T-cell (primary cell): ENCODE data around the gene TMEM14A. TPM values are rescaled to one million over a fixed set of nuclear protein-coding genes. Genes with fewer than 3 reads are reported as not detected.
"Not testable (repeated sequence)": the region's sequence is repeated elsewhere in the genome, so short reads cannot be mapped to it uniquely, and the experiment has no call there.

Experiments used
- ATAC-seq, 4 experiments: fragments of 200-7000 bp in 3 of 4; fragments of 150-1000 bp in 1 of 4; cut with Tn5 transposase; replicated peaks in 1 of 4; 1 replicate in 3 of 4; 2 replicates in 1 of 4; pipeline ENCODE4 v1.10.0; 2021; ENCODE audit warnings: moderate library complexity in 3 of 4, mild to moderate bottlenecking in 2 of 4, moderate number of reproducible peaks in 1 of 4
- CTCF ChIA-PET, 2 donors: fragments of 300-600 bp; sonication (Branson Sonifier 250); formaldehyde crosslinking; loops; one replicate each; lab custom pipeline; 2022; ENCODE audit warnings: antibody characterized with exemption in 2 of 2; lab: Charles Lee
- POLR2A ChIA-PET, 2 donors: fragments of 300-600 bp; sonication (Branson Sonifier 250); formaldehyde crosslinking; loops; one replicate each; lab custom pipeline; 2022; ENCODE audit warnings: antibody characterized with exemption in 2 of 2; lab: Charles Lee
- DNase-seq, 35 experiments: peaks; one replicate each; pipeline versions ENCODE4 v3.0.0 to v3.0.0-alpha.2; 2013 to 2023
- H3K27ac ChIP-seq: one replicate; pipeline ENCODE4 v1.5.1; 2013; ENCODE audit warnings: low read length
- H3K27me3 ChIP-seq, 2 experiments: replicated peaks in 1 of 2; 1 replicate in 1 of 2; 2 replicates in 1 of 2; pipeline versions ENCODE4 v1.6.1 to v1.7.0; 2013; ENCODE audit warnings: low read length in 1 of 2, mixed read lengths in 1 of 2; ENCODE audit not compliant: control insufficient read depth in 2 of 2, insufficient read depth in 2 of 2; ENCODE audit errors: extremely low read depth in 1 of 2
- H3K36me3 ChIP-seq, 2 donors: 1 replicate in 1 of 2; 2 replicates in 1 of 2; pipeline versions ENCODE4 v1.6.1 to v1.7.0; 2013; ENCODE audit warnings: low read length in 1 of 2; ENCODE audit not compliant: control insufficient read depth in 2 of 2, insufficient read depth in 1 of 2; ENCODE audit errors: extremely low read depth in 1 of 2
- H3K4me1 ChIP-seq, 2 experiments: 1 replicate in 1 of 2; 2 replicates in 1 of 2; pipeline versions ENCODE4 v1.6.1 to v1.7.0; 2013; ENCODE audit warnings: low read length in 2 of 2, mixed read lengths in 1 of 2; ENCODE audit not compliant: insufficient read depth in 2 of 2, control insufficient read depth in 1 of 2; ENCODE audit errors: extremely low read depth in 1 of 2
- H3K4me3 ChIP-seq, 2 donors: 1 replicate in 1 of 2; 2 replicates in 1 of 2; pipeline versions ENCODE4 v1.5.1 to v1.7.0; 2013; ENCODE audit warnings: mild to moderate bottlenecking in 2 of 2, low read length in 1 of 2, moderate library complexity in 1 of 2; ENCODE audit not compliant: control insufficient read depth in 1 of 2; ENCODE audit errors: extremely low read depth in 1 of 2
- H3K9me3 ChIP-seq: 2 replicates; pipeline ENCODE4 v1.7.0; 2013
- H3K27ac Mint-ChIP-seq, 2 donors: one replicate each; pipeline ENCODE4 v1.8.0; 2020 to 2021; ENCODE audit warnings: mild to moderate bottlenecking in 2 of 2, mixed read lengths in 2 of 2
- H3K27me3 Mint-ChIP-seq, 2 donors: one replicate each; pipeline ENCODE4 v1.8.0; 2021 to 2022; ENCODE audit warnings: mixed read lengths in 2 of 2
- H3K36me3 Mint-ChIP-seq: one replicate; pipeline ENCODE4 v1.8.0; 2021; ENCODE audit warnings: mixed read lengths
- H3K4me1 Mint-ChIP-seq, 3 donors: one replicate each; pipeline ENCODE4 v1.8.0; 2020 to 2022; ENCODE audit warnings: mixed read lengths in 3 of 3, mild to moderate bottlenecking in 1 of 3
- H3K4me3 Mint-ChIP-seq, 3 donors: one replicate each; pipeline ENCODE4 v1.8.0; 2020 to 2022; ENCODE audit warnings: mild to moderate bottlenecking in 3 of 3, mixed read lengths in 3 of 3, moderate library complexity in 3 of 3
- H3K9me3 Mint-ChIP-seq, 3 donors: one replicate each; pipeline ENCODE4 v1.8.0; 2020 to 2022; ENCODE audit warnings: mixed read lengths in 3 of 3
- WGBS: methylation state at CpG from one replicate; pipeline ENCODE4 v1.1.5; 2013; ENCODE audit warnings: missing lambda C conversion rate; ENCODE audit not compliant: insufficient coverage; 5-methylcytosine and 5-hydroxymethylcytosine counted together
- total RNA-seq, 35 experiments: library from RNA in 6 of 35; stranded (reverse) in 6 of 35; fragments of 120-200 nt in 1 of 35; gene quantifications; one replicate each; pipeline versions ENCODE4 v1.2.1 to v1.2.4 and lab custom pipeline; 2013 to 2026

Gene TMEM14A
- total RNA-seq, 5 donors from 2014 or later (not counting 1 experiment from before 2014, with no cell fraction given): 4.1 to 11.6 (median 9.2) TPM

GRCh38 chr6:52674666-52675065 is 3.8 kb downstream of the TMEM14A start:
- no peak overlapping the region for H3K27ac Mint-ChIP-seq
- Histone ChIP-seq H3K4me1 (peaks cover 3 to 21% of the 10 kb centered on the region in 2 experiments), H3K27me3 (no peaks in the 10 kb centered on the region), H3K36me3 (peaks cover 4 to 10% of the 10 kb centered on the region in 2 donors), H3K4me3 (no peak overlapping the region), H3K27ac (no peak overlapping the region), H3K9me3 (no peaks in the 10 kb centered on the region)
- no peak for DNase-seq
- 90% methylated on average over 4 of the region's 7 CpGs for WGBS
- ChIA-PET CTCF (interaction anchor here (0.6 to 1.4 kb wide), 3 partner anchors 13 to 511 kb away, joined by 3 to 4 read pairs (median 3); no protein-coding TSS in a partner anchor), POLR2A (interaction anchor here in 1 of 2 donors (0.5 kb wide), 1 partner anchor 421 kb away, joined by 4 read pairs; no protein-coding TSS in a partner anchor)
- H3K4me1 Mint-ChIP-seq: peaks cover 27 to 34% (median 30%) of the 10 kb centered on the region in 3 donors
- peaks cover 27% of the 10 kb centered on the region for H3K36me3 Mint-ChIP-seq
- H3K27me3 Mint-ChIP-seq: no peaks in the 10 kb centered on the region
- H3K4me3 Mint-ChIP-seq: no peak overlapping the region
- H3K9me3 Mint-ChIP-seq: no peaks in the 10 kb centered on the region
- ATAC-seq: no peak

DNA sequence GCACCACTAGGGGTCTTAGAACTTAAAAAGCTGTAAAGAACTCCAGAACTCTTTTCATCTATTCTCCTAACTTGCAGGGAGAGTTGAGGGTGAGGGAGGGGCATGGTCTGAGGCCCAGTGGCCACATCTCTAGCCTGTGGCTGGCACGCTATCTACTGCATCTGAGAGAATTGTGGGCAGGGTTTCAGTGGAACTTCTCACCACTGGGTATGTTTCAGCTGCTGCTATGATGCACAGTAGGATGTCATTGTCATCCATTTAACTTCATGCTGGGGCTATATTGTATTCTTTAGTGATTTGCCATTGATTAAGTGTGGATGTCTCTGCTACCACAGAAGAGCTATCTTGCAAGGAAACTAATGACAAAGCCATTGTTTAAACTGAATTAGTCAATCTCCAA is 4.5 kb downstream of the TMEM14A start:
- Histone ChIP-seq H3K36me3 (peaks cover 4 to 12% of the 10 kb centered on the region in 2 donors), H3K27me3 (no peaks in the 10 kb centered on the region), H3K9me3 (no peaks in the 10 kb centered on the region), H3K4me3 (no peak overlapping the region), H3K4me1 (peaks cover 3 to 20% of the 10 kb centered on the region in 2 experiments), H3K27ac (no peak overlapping the region)
- no peak overlapping the region for H3K27ac Mint-ChIP-seq
- no peaks in the 10 kb centered on the region for H3K27me3 Mint-ChIP-seq
- DNase-seq: no peak
- peaks cover 26 to 29% (median 27%) of the 10 kb centered on the region in 3 donors for H3K4me1 Mint-ChIP-seq
- H3K36me3 Mint-ChIP-seq: peaks cover 27% of the 10 kb centered on the region
- CTCF ChIA-PET: interaction anchor here in 1 of 2 donors (1.5 kb wide), 1 partner anchor 24 kb away, joined by 4 read pairs; no protein-coding TSS in a partner anchor
- ATAC-seq: no peak
- 83% methylated on average over 1 of the region's 1 CpG for WGBS
- POLR2A ChIA-PET: no interaction called here
- H3K4me3 Mint-ChIP-seq: no peak overlapping the region
- no peaks in the 10 kb centered on the region for H3K9me3 Mint-ChIP-seq

DNA sequence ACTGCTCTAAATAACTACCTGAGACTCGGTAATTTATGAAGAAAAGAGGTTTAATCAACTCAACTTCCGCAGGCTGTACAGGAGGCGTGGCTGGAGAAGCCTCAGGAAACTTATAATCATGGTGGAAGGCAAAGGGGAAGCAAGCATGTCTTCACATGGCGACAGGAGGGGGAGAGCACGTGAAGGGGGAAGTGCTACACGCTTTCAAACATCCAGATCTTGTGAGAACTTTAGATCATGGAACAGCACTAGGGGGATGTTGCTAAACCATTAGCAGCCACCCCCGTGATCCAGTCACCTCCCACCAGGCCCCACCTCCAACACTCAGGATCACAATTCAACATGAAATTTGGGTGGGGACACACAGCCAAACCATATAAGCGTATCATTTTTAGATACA is 5.7 kb downstream of the TMEM14A start:
- 47% methylated on average over 3 of the region's 8 CpGs for WGBS
- peaks cover 29% of the 10 kb centered on the region for H3K36me3 Mint-ChIP-seq
- POLR2A ChIA-PET, H3K27ac ChIP-seq, H3K4me1 ChIP-seq, H3K27me3 ChIP-seq, H3K9me3 Mint-ChIP-seq, H3K9me3 ChIP-seq, ATAC-seq, H3K4me3 ChIP-seq, H3K27ac Mint-ChIP-seq, H3K4me3 Mint-ChIP-seq, H3K27me3 Mint-ChIP-seq, DNase-seq: not testable (repeated sequence)
- H3K4me1 Mint-ChIP-seq: peaks cover 14 to 18% (median 16%) of the 10 kb centered on the region in 3 donors
- CTCF ChIA-PET: interaction anchor here in 1 of 2 donors (1.5 kb wide), 1 partner anchor 25 kb away, joined by 4 read pairs; no protein-coding TSS in a partner anchor
- peaks cover 4 to 13% of the 10 kb centered on the region in 2 donors for H3K36me3 ChIP-seq

- no peaks in the 10 kb centered on the region for H3K9me3 ChIP-seq
- ChIA-PET POLR2A (no interaction called here), CTCF (interaction anchor here in 1 of 2 donors (0.6 kb wide), 1 partner anchor 262 kb away, joined by 3 read pairs; no protein-coding TSS in a partner anchor)
- H3K36me3 Mint-ChIP-seq: peaks cover 48% of the 10 kb centered on the region
- DNase-seq: no peak
- no peaks in the 10 kb centered on the region for H3K4me1 Mint-ChIP-seq
- H3K27ac ChIP-seq: no peak overlapping the region
- no peak overlapping the region for H3K27ac Mint-ChIP-seq
- H3K4me3 Mint-ChIP-seq: no peak overlapping the region
- H3K27me3 ChIP-seq: no peaks in the 10 kb centered on the region
- no peaks in the 10 kb centered on the region for H3K9me3 Mint-ChIP-seq
- H3K4me1 ChIP-seq: no peaks in the 10 kb centered on the region
- no peaks in the 10 kb centered on the region for H3K27me3 Mint-ChIP-seq
- no peak overlapping the region for H3K4me3 ChIP-seq
- no peak for ATAC-seq
- H3K36me3 ChIP-seq: peaks cover 0 to 24% of the 10 kb centered on the region in 2 donors
These were observed 10.5 kb downstream of the TMEM14A start for GRCh38 chr6:52681416-52681815.

GRCh38 chr6:52686878-52687699 is 16.2 kb downstream of the TMEM14A start:
- Mint-ChIP-seq H3K4me3 (no peak overlapping the region), H3K36me3 (peaks cover 42% of the 10 kb centered on the region)
- CTCF ChIA-PET: no interaction called here

GRCh38 chr6:52689857-52690256 is 18.9 kb downstream of the TMEM14A start:
- no peak overlapping the region for H3K27ac Mint-ChIP-seq
- DNase-seq (no peak), ATAC-seq (no peak)
- H3K27me3 ChIP-seq: no peaks in the 10 kb centered on the region
- no CpG with 5 or more reads among the region's 3 CpGs for WGBS
- no peak overlapping the region for H3K4me3 ChIP-seq
- no peak overlapping the region for H3K27ac ChIP-seq
- no peaks in the 10 kb centered on the region for H3K4me1 ChIP-seq
- H3K4me3 Mint-ChIP-seq: no peak overlapping the region
- no peaks in the 10 kb centered on the region for H3K9me3 Mint-ChIP-seq
- H3K4me1 Mint-ChIP-seq: no peaks in the 10 kb centered on the region
- ChIA-PET POLR2A (no interaction called here), CTCF (no interaction called here)
- peaks cover 24% of the 10 kb centered on the region for H3K36me3 Mint-ChIP-seq
- H3K27me3 Mint-ChIP-seq: no peaks in the 10 kb centered on the region
- no peaks in the 10 kb centered on the region for H3K9me3 ChIP-seq
- H3K36me3 ChIP-seq: peaks cover 0 to 4% of the 10 kb centered on the region in 2 donors

More at GRCh38 chr6:52686878-52687699, 16.2 kb downstream of the TMEM14A start:
- WGBS: 83% methylated on average over 2 of the region's 6 CpGs
- Histone ChIP-seq H3K27me3 (no peaks in the 10 kb centered on the region), H3K4me1 (no peaks in the 10 kb centered on the region), H3K27ac (no peak overlapping the region), H3K4me3 (no peak overlapping the region), H3K36me3 (peaks cover 0 to 6% of the 10 kb centered on the region in 2 donors), H3K9me3 (no peaks in the 10 kb centered on the region)
- H3K4me1 Mint-ChIP-seq: no peaks in the 10 kb centered on the region
- H3K9me3 Mint-ChIP-seq: no peaks in the 10 kb centered on the region
- H3K27ac Mint-ChIP-seq: no peak overlapping the region
- DNase-seq: no peak
- POLR2A ChIA-PET: no interaction called here
- no peaks in the 10 kb centered on the region for H3K27me3 Mint-ChIP-seq
- no peak for ATAC-seq
